ENCODE measurements around the gene PLEKHG1.

The PLEKHG1 gene

GRCh38 chr6:150599199-150600009, at the start of gene PLEKHG1:
PLEKHG1 (plus strand) TSS chr6:150599885; CDS start chr6:150733682, 133,797 bp downstream.
- DNase-seq (ENCODE audit: low read depth) = no peak

DNA sequence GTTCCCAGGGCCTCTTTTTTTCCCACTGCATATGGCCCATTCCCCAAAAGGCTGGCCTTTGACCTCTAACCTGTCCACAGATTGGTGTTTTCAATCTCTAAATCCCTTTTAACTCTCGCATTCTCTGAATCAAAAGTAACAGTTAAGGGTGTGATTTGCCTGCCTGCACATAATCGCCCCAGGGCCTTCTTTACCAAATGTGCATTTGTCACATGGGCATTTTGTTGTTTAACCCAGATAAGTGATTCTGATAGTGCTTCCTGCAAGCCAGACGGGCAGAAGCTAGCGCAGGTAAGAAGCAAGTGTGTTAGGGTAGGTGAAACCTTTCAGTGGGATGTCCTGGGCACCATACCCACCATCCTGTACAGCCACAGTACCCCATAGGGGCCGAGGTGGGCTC, 49.4 kb upstream of the PLEKHG1 start:
- no peak for DNase-seq (ENCODE audit: low read depth)

GRCh38 chr6:150557043-150557599, 42.6 kb upstream of the PLEKHG1 start:
- no peak for DNase-seq (ENCODE audit: low read depth)

DNA sequence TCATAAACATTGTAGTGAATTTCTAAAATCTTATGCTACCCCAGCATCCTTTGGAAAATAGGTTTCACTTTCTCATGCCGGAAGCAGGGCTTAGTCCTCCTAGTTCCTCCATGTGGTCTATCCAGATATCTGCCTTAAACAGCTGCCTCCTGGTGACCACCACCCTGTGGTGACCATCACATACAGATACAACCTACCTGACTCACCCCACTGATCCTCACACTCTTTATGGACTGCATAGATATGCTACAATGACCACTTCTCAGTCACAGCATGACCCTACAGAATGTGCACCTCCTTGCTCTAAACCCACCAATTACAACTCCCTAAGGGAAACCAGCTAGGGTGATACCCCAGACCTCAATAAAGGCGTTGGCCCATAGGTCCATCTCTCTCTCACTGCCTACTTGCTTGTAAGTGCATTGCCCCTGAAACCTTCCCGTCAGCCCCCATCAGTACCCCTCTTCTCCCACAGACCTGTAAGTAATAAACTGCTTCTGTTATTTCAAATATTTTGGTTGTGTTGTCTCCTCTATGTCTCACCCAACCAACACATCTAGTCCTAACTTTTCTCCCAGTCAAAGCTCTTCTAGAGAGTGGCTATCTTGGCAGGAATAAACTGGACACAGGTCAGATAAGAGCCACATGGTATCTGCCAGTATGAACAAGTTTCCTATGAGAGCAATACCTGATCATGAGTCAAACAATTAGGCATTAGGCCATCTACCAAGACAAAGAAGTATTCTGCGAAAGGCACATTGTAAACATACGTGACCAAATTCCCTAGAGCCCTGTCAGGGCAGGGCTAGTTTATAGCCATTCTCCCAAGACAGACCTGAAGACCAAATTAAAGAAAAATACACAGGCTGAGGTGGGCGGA, 39.4 kb upstream of the PLEKHG1 start:
- no peak for DNase-seq (ENCODE audit: low read depth)

GRCh38 chr6:150560884-150561219, 38.8 kb upstream of the PLEKHG1 start:
- no peak for DNase-seq (ENCODE audit: low read depth)

DNA sequence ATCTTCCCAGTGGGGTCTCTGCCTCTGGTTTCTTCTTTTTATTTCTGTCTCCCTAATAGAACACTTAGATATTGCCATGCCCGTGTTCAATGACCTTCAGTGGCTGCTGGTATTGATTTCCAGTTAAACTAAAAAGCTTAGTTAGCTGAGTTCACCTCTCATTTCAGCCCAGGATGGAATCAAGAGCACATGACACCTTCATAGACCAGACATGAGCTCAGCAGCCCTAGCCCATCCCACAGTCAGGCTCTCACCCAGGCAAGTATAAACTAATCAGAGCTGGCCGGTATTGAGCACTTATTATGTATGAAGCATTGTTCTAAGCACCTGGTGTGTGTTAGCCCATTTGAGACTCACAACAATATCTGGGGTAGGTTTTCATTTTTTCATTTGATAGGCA, 33.7 kb upstream of the PLEKHG1 start:
- DNase-seq (ENCODE audit: low read depth) = no peak

DNA sequence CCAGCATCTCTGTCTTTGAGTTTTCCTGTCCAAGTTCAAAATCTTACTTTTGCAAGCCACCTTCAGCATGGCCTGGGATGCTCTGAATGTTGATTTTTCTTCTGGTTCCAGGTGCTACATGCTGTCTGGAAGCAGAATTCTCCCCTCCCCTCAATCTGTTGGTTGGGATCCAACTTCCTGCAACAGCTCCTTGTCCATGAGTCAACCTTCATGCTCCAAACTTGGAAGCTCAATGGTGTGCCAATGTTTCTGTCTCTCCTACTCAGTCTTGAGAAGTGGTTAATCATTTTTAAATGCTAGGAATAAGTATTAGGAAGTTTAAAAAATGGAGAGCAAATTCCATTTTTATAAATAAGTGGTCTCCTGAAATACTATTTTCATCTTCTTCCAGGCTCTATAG, 33.2 kb upstream of the PLEKHG1 start:
- DNase-seq (ENCODE audit: low read depth) = no peak

- DNase-seq (ENCODE audit: low read depth) = no peak
Observed at GRCh38 chr6:150567380-150567779, 32.3 kb upstream of the PLEKHG1 start.

DNA sequence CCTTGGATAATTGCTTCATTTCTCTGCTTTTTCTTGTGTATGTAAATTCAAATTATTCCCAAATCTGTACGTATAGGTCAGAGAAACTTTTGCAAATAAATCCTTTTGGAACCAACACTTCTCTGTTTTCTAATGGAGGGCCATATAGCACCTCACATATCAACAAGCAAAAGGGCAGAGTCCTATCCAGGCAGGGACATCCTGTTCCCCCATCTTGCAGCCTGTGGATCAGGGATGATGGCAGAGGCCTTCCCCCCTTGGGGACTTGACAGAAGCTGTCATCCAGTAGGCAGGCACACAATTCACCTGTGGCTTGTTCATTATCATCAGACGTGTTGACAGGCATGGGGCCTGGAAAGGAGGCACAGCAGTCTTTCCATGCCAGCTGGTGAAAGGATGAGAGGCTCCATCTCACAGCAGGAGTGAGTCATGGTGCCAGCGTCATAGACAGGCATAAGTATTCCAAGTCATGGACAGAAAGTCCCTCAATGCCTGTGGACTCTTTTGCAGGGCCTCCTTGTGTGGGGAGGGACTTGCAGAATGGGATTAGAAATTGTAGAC, 31.8 kb upstream of the PLEKHG1 start:
- no peak for DNase-seq (ENCODE audit: low read depth)

- DNase-seq (ENCODE audit: low read depth) = no peak
Observed at GRCh38 chr6:150568560-150568959, 31.1 kb upstream of the PLEKHG1 start.

DNA sequence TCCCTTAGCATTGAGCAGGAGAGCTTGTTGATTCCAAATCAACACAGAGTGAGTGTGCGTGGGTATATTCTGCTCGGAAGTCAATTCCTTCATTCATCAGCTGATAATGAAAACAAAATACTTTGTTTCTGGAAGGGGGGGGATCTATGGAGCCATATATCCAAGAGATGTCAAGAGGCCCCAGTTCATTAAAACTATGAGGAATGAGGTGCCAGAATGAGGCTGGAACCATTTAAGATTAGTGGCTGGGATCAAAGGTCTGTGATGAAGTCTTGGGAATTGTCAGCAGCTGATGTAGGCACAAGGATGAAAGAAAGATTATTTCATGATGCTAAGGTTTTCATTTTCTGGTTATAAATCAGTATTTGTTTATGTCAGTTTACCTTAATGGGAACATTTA, 30.5 kb upstream of the PLEKHG1 start:
- no peak for DNase-seq (ENCODE audit: low read depth)

- DNase-seq (ENCODE audit: low read depth) = no peak
Observed at GRCh38 chr6:150573041-150573681, 26.5 kb upstream of the PLEKHG1 start.

DNA sequence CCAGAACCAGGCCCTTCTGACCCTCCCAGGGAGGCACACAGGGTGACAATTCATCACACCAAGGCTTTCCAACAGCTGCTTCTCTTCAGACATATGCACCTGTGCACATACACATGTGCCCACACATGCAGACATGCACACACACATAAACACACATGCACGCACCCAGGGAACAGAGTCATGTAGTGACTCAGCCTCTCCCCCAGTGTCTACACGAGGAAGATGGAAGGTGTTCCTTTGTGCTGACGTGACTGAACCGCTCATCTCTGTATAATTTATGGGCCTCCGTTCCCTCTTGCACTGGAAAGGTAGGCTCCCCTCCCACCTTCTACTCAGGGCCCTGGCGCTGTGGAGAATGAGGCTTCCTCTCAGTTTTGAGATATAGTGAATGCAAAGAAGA, 23.8 kb upstream of the PLEKHG1 start:
- no peak for DNase-seq (ENCODE audit: low read depth)

DNA sequence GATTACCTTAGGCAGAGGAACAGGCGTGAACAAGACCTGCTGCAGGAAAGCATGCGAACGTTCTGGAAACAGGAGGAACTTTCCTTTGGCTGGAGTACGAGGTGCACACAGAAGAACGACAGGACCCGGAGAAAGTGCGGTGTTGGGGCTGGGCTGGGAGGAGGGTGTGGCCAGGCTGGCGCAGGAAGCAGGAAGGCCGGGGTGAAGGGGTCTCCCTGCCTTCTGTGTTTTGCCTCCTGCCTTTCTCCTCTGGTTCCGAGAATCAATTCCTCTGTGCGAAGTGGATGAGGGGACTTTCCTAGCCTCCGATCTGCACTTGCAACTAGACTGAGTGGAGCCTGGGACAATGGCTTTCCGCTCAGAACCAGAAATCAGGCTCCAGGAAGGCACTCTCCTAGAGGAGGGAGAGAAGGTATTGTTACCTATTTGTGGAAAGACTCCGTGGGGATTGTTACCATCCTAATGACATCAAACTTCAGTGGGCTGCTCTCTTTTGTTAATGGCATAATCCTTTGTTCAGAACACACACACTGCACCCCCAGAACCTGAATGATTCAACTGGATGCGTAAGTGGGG, 22.9 kb upstream of the PLEKHG1 start:
- DNase-seq (ENCODE audit: low read depth) = no peak

GRCh38 chr6:150579611-150580010, 20.1 kb upstream of the PLEKHG1 start:
- DNase-seq (ENCODE audit: low read depth) = no peak

- no peak for DNase-seq (ENCODE audit: low read depth)
Observed at GRCh38 chr6:150580489-150580888, 19.2 kb upstream of the PLEKHG1 start.

- DNase-seq (ENCODE audit: low read depth) = no peak
Observed at GRCh38 chr6:150584065-150584464, 15.6 kb upstream of the PLEKHG1 start.

DNA sequence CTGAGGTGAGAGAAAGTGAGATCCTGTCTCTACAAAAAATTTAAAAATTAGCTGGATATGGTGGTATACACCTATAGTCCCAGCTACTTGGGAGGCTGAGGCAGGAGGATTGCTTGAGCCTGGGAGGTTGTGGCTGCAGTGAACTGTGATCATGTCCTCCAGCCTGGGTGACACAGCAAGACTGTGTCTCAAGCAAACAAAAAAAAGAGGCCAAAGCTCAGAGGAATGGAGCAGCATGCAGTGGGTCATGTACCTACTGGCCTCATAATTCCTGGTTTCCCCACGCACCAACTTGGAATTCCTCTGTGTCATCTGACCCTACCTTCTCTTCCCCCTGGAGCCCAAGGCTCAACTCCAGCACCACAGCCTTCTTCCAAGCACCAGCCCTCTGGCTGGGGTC, 15.1 kb upstream of the PLEKHG1 start:
- DNase-seq (ENCODE audit: low read depth) = no peak

GRCh38 chr6:150586850-150587359, 12.8 kb upstream of the PLEKHG1 start:
- no peak for DNase-seq (ENCODE audit: low read depth)

DNA sequence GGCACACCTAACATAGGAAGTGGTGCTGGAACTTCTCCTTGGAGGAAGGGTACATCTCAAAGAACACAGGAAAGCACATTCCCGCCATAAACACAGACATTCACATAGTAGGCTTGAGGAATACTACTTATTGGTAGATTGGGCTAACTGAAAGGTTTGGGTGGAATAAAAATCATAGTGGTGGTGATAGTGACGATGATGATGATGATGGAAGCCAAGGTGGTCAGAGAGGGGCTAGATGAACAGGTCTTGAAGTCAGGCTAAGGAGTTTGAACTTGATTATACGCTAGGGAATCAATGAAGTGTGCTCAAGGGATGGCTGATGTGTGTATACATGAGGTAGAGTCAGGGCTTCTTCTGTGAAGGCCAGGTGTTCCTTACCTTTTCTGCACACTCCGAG, 12.0 kb upstream of the PLEKHG1 start:
- no peak for DNase-seq (ENCODE audit: low read depth)

GRCh38 chr6:150588888-150589499, 10.7 kb upstream of the PLEKHG1 start:
- no peak for DNase-seq (ENCODE audit: low read depth)

All from HS-5 (cell line).